Gastroesophageal sphincter (tissue), 3 donors: Measurements from ENCODE around the gene PSMG3.

ENCODE experiments used
- CTCF ChIP-seq, 4 experiments: fragments of 200-600 bp in 2 of 4; fragments of 450-650 bp in 2 of 4; sonication (generic) in 1 of 4; IDR thresholded peaks; one replicate each; pipeline ENCODE4 v1.5.1; 2017 to 2019; ENCODE audit warnings: antibody characterized with exemption in 4 of 4, mild to moderate bottlenecking in 2 of 4, moderate library complexity in 2 of 4
- POLR2A ChIP-seq, 2 donors: fragments of 450-650 bp; IDR thresholded peaks; one replicate each; pipeline ENCODE4 v1.6.1; 2017; ENCODE audit warnings: antibody characterized with exemption in 2 of 2, mild to moderate bottlenecking in 2 of 2, moderate library complexity in 1 of 2
- POLR2AphosphoS5 ChIP-seq: sonication (generic); formaldehyde crosslinking; IDR thresholded peaks from one replicate; pipeline ENCODE4 v1.6.1; 2017; ENCODE audit warnings: antibody characterized with exemption

- no peak for TF ChIP-seq CTCF (IDR thresholded peaks at IDR 0.05)
- TF ChIP-seq POLR2A (IDR thresholded peaks at IDR 0.05), result no peak
- no peak for TF ChIP-seq POLR2AphosphoS5
These were observed 24.9 kb downstream of the PSMG3 start for GRCh38 chr7:1544896-1545416.
